DND-41 (cell line): ENCODE data around the gene TM4SF4.

Experiments used
- ATAC-seq: fragments of 200-7000 bp; cut with Tn5 transposase; 3 replicates; pipeline ENCODE4 v1.9.1; 2021; ENCODE audit warnings: low read depth; ENCODE audit not compliant: insufficient read depth
- DNase-seq: peaks from one replicate; pipeline ENCODE4 v3.0.0-alpha.2; 2020
- H2AFZ ChIP-seq: 2 replicates; pipeline ENCODE4 v1.6.0; 2012; ENCODE audit warnings: low read depth, low read length
- H3K27ac ChIP-seq: 2 replicates; pipeline ENCODE4 v1.5.1; 2012; ENCODE audit warnings: low read length, inconsistent platforms
- H3K27me3 ChIP-seq: fragments of 200-600 bp; sonication (generic); 2 replicates; pipeline ENCODE4 v1.6.0; 2012; ENCODE audit warnings: low read length, mild to moderate bottlenecking, inconsistent platforms; ENCODE audit not compliant: insufficient read depth, poor library complexity
- H3K36me3 ChIP-seq: 2 replicates; pipeline ENCODE4 v1.5.1; 2012; ENCODE audit warnings: low read length, inconsistent platforms; ENCODE audit not compliant: insufficient read depth
- H3K4me1 ChIP-seq: 2 replicates; pipeline ENCODE4 v1.5.1; 2012; ENCODE audit warnings: mild to moderate bottlenecking, low read length; ENCODE audit not compliant: insufficient read depth
- H3K4me2 ChIP-seq: 2 replicates; pipeline ENCODE4 v1.6.0; 2012; ENCODE audit warnings: mild to moderate bottlenecking, moderate library complexity, low read length, inconsistent platforms; ENCODE audit not compliant: insufficient read depth
- H3K4me3 ChIP-seq, 2 experiments: fragments of 200-600 bp in 1 of 2; shearing (Covaris generic) in 1 of 2; 2 replicates each; pipeline ENCODE4 v1.5.1; 2012 to 2016; ENCODE audit warnings: inconsistent platforms in 2 of 2, low read length in 2 of 2, mild to moderate bottlenecking in 2 of 2, low read depth in 1 of 2, moderate library complexity in 1 of 2
- H3K79me2 ChIP-seq: 2 replicates; pipeline ENCODE4 v1.6.0; 2012; ENCODE audit warnings: low read length, inconsistent platforms; ENCODE audit not compliant: insufficient read depth
- H3K9ac ChIP-seq: 2 replicates; pipeline ENCODE4 v1.6.0; 2012; ENCODE audit warnings: low read depth, mild to moderate bottlenecking, inconsistent platforms, low read length, moderate library complexity
- H3K9me3 ChIP-seq: 2 replicates; pipeline ENCODE4 v1.5.1; 2012; ENCODE audit warnings: low read length, moderate library complexity, mild to moderate bottlenecking, inconsistent platforms; ENCODE audit not compliant: insufficient read depth, severe bottlenecking
- H4K20me1 ChIP-seq: 2 replicates; pipeline ENCODE4 v1.6.0; 2012; ENCODE audit warnings: low read length; ENCODE audit not compliant: insufficient read depth
- CTCF ChIP-seq: IDR thresholded peaks from 2 replicates; pipeline ENCODE4 v1.5.1; 2012; ENCODE audit warnings: borderline replicate concordance, low read length, moderate library complexity, mild to moderate bottlenecking; ENCODE audit not compliant: poor library complexity, severe bottlenecking; ENCODE audit errors: extremely low read depth
- EZH2 ChIP-seq: IDR thresholded peaks from 3 replicates; pipeline ENCODE4 v1.6.1; 2012; ENCODE audit warnings: borderline replicate concordance, low read depth, mild to moderate bottlenecking, moderate library complexity, low read length, inconsistent platforms; ENCODE audit not compliant: severe bottlenecking

The TM4SF4 gene

GRCh38 chr3:149470381-149470780, 4.1 kb upstream of the TM4SF4 start:
- Histone ChIP-seq H3K27me3 (peaks cover 9% of the 10 kb centered on the region), H3K4me1 (no peaks in the 10 kb centered on the region), H3K27ac (no peak overlapping the region)

GRCh38 chr3:149472030-149472797, 2.3 kb upstream of the TM4SF4 start:
- H3K4me1 ChIP-seq: no peaks in the 10 kb centered on the region
- DNase-seq: no peak
- peaks cover under 1% of the 10 kb centered on the region for H3K27me3 ChIP-seq
- H3K9me3 ChIP-seq: no peaks in the 10 kb centered on the region
- no peak overlapping the region for H3K27ac ChIP-seq
- no peak overlapping the region for H3K4me3 ChIP-seq
- ATAC-seq: no peak
- no peaks in the 10 kb centered on the region for H3K36me3 ChIP-seq
- no peaks in the 10 kb centered on the region for H4K20me1 ChIP-seq
- no peak overlapping the region for H2AFZ ChIP-seq
- no peaks in the 10 kb centered on the region for H3K79me2 ChIP-seq
- H3K4me2 ChIP-seq: no peak overlapping the region
- TF ChIP-seq CTCF: no peak
- H3K9ac ChIP-seq: no peak overlapping the region

More at GRCh38 chr3:149470381-149470780, 4.1 kb upstream of the TM4SF4 start:
- no peaks in the 10 kb centered on the region for H3K9me3 ChIP-seq
- H3K9ac ChIP-seq: no peak overlapping the region
- no peaks in the 10 kb centered on the region for H3K79me2 ChIP-seq
- DNase-seq (no peak), ATAC-seq (no peak)
- H3K4me3 ChIP-seq: no peak overlapping the region
- H3K4me2 ChIP-seq: no peak overlapping the region
- H3K36me3 ChIP-seq: no peaks in the 10 kb centered on the region
- TF ChIP-seq CTCF (no peak), EZH2 (no peak)
- no peaks in the 10 kb centered on the region for H4K20me1 ChIP-seq
- no peak overlapping the region for H2AFZ ChIP-seq

- Histone ChIP-seq H3K36me3 (no peaks in the 10 kb centered on the region), H3K27me3 (no peaks in the 10 kb centered on the region), H3K9me3 (no peaks in the 10 kb centered on the region), H3K79me2 (no peaks in the 10 kb centered on the region), H4K20me1 (no peaks in the 10 kb centered on the region), H2AFZ (no peak overlapping the region), H3K4me3 (no peak overlapping the region), H3K4me2 (no peak overlapping the region), H3K9ac (no peak overlapping the region), H3K4me1 (no peaks in the 10 kb centered on the region), H3K27ac (no peak overlapping the region)
- ATAC-seq (no peak), DNase-seq (no peak)
- TF ChIP-seq CTCF: no peak
- no peak for TF ChIP-seq EZH2
Measured at GRCh38 chr3:149473357-149474249, 894 bp upstream of the TM4SF4 start.
